ENCODE results near the gene MLYCD.

The MLYCD gene

GRCh38 chr16:83951544-83951943 lies 52.6 kb downstream of the MLYCD start:
- no peaks in the 10 kb centered on the region for H3K36me3 ChIP-seq (ENCODE audit: control insufficient read depth, low read length)
- H3K4me3 ChIP-seq (ENCODE audit: low read length): no peak overlapping the region
- H3K9me3 ChIP-seq (ENCODE audit: control insufficient read depth, insufficient read depth, low read length): peaks cover 8% of the 10 kb centered on the region; the same call in 1 of the 2 replicates
- H3K9me2 ChIP-seq (replicated peaks; ENCODE audit: control insufficient read depth, low read length): no peaks in the 10 kb centered on the region
- no peak overlapping the region for H3K27ac ChIP-seq (ENCODE audit: low read depth, low read length)
- no peaks in the 10 kb centered on the region for H3K27me3 ChIP-seq (ENCODE audit: control insufficient read depth, low read length)
- no peaks in the 10 kb centered on the region for H3K4me1 ChIP-seq (ENCODE audit: control insufficient read depth, low read length)
- no peaks in the 10 kb centered on the region for H3K79me2 ChIP-seq (ENCODE audit: control insufficient read depth, low read length)
- no peaks in the 10 kb centered on the region for H4K20me1 ChIP-seq (ENCODE audit: control insufficient read depth, insufficient read depth, low read depth, low read length)
- peaks cover 7% of the 10 kb centered on the region for H3F3A ChIP-seq (ENCODE audit: control insufficient read depth, insufficient read depth)
- H3K4me2 ChIP-seq (ENCODE audit: low read length): no peak overlapping the region
- TF ChIP-seq, protein P1, sequence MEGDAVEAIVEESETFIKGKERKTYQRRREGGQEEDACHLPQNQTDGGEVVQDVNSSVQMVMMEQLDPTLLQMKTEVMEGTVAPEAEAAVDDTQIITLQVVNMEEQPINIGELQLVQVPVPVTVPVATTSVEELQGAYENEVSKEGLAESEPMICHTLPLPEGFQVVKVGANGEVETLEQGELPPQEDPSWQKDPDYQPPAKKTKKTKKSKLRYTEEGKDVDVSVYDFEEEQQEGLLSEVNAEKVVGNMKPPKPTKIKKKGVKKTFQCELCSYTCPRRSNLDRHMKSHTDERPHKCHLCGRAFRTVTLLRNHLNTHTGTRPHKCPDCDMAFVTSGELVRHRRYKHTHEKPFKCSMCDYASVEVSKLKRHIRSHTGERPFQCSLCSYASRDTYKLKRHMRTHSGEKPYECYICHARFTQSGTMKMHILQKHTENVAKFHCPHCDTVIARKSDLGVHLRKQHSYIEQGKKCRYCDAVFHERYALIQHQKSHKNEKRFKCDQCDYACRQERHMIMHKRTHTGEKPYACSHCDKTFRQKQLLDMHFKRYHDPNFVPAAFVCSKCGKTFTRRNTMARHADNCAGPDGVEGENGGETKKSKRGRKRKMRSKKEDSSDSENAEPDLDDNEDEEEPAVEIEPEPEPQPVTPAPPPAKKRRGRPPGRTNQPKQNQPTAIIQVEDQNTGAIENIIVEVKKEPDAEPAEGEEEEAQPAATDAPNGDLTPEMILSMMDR (IDR thresholded peaks at IDR 0.05; ENCODE audit: low read depth, low read length, poor library complexity, severe bottlenecking): no peak
- TF ChIP-seq EZH2phosphoT487 (IDR thresholded peaks at IDR 0.05; ENCODE audit: borderline replicate concordance, low read length): no peak

- H3K9me3 ChIP-seq (ENCODE audit: control insufficient read depth, insufficient read depth, low read length): peaks cover 8% of the 10 kb centered on the region; the same call in 1 of the 2 replicates
- H4K20me1 ChIP-seq (ENCODE audit: control insufficient read depth, insufficient read depth, low read depth, low read length): no peaks in the 10 kb centered on the region
- H3F3A ChIP-seq (ENCODE audit: control insufficient read depth, insufficient read depth): peaks cover 7% of the 10 kb centered on the region
- no peak overlapping the region for H3K4me3 ChIP-seq (ENCODE audit: low read length)
- H3K27me3 ChIP-seq (ENCODE audit: control insufficient read depth, low read length): no peaks in the 10 kb centered on the region
- no peaks in the 10 kb centered on the region for H3K9me2 ChIP-seq (replicated peaks; ENCODE audit: control insufficient read depth, low read length)
- no peaks in the 10 kb centered on the region for H3K79me2 ChIP-seq (ENCODE audit: control insufficient read depth, low read length)
- H3K4me1 ChIP-seq (ENCODE audit: control insufficient read depth, low read length): no peaks in the 10 kb centered on the region
- H3K4me2 ChIP-seq (ENCODE audit: low read length): no peak overlapping the region
- no peak overlapping the region for H3K27ac ChIP-seq (ENCODE audit: low read depth, low read length)
- TF ChIP-seq, protein P1 (IDR thresholded peaks at IDR 0.05; ENCODE audit: low read depth, low read length, poor library complexity, severe bottlenecking): no peak
- TF ChIP-seq EZH2phosphoT487 (IDR thresholded peaks at IDR 0.05; ENCODE audit: borderline replicate concordance, low read length): no peak
- H3K36me3 ChIP-seq (ENCODE audit: control insufficient read depth, low read length): no peaks in the 10 kb centered on the region
These were observed 53.6 kb downstream of the MLYCD start for GRCh38 chr16:83952587-83952939.

DNA sequence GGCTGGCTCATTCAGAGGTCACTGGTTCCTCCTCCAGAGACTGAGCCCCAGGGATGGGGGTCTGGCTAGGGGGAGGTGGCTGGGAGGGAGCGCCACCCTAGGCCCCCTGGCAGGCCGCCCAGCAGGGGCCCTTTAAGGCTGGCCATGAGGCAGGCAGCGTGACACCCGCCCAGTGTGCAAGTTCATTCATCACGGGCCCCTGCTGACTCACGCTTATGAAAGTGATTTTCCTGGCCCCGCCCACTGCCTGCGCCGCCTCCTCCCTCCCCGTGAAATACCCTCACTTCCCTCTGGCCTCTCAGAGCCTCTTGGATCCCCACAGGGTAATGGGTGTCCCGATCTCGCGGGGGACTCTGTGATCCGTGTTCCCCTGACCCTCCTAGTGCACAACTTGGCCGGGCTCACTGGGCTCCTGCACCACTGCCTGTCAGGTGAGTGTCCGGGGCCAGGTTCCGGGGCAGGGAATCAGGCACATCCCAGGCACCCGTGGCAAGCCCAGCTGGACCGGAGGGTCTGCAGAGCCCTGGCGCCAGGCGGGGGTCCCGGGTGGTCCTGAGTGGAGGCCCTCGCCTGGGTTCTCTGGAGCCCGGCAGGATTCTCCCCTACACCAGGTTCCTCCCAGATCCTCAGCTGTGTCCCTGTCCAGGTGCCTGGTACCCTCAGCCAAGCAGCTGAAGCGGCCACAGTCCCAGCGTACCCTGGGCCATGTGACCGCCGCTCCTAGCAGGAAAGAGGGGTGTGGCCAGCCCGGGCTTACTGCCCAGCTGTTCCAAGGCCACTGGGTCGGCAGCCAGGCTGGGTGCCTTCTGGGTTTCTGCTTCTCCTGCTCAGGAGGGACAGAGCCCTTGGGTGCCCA lies 54.3 kb downstream of the MLYCD start, which contains the start of gene OSGIN1:
OSGIN1 (plus strand) TSS at position 301 of the 856 bp plus-strand sequence. CDS start 4,432 bp downstream, outside the sequence.
- TF ChIP-seq, protein P1 (IDR thresholded peaks at IDR 0.05; ENCODE audit: low read depth, low read length, poor library complexity, severe bottlenecking): no peak
- no peak for TF ChIP-seq EZH2phosphoT487 (IDR thresholded peaks at IDR 0.05; ENCODE audit: borderline replicate concordance, low read length)
- Histone ChIP-seq H3K9me3 (ENCODE audit: control insufficient read depth, insufficient read depth, low read length) (peaks cover 8% of the 10 kb centered on the region; the same call in 1 of the 2 replicates), H3K9me2 (replicated peaks; ENCODE audit: control insufficient read depth, low read length) (no peaks in the 10 kb centered on the region), H3K27me3 (ENCODE audit: control insufficient read depth, low read length) (no peaks in the 10 kb centered on the region), H3F3A (ENCODE audit: control insufficient read depth, insufficient read depth) (peaks cover 7% of the 10 kb centered on the region), H3K79me2 (ENCODE audit: control insufficient read depth, low read length) (no peaks in the 10 kb centered on the region), H3K27ac (ENCODE audit: low read depth, low read length) (no peak within 1 kb of the TSS), H3K4me2 (ENCODE audit: low read length) (no peak within 1 kb of the TSS), H4K20me1 (ENCODE audit: control insufficient read depth, insufficient read depth, low read depth, low read length) (no peaks in the 10 kb centered on the region), H3K36me3 (ENCODE audit: control insufficient read depth, low read length) (no peaks in the 10 kb centered on the region), H3K4me3 (ENCODE audit: low read length) (no peak within 1 kb of the TSS), H3K4me1 (ENCODE audit: control insufficient read depth, low read length) (no peaks in the 10 kb centered on the region)

Measured in DOHH2 (cell line).